Stimulated activated CD8-positive, alpha-beta memory T cell treated with anti-CD3 and anti-CD28 coated beads, Interleukin-7, amount 100 ng/mL, for 48 hours (primary cell): ENCODE data around the gene VSTM1.
"Not testable (repeated sequence)": the region's sequence is repeated elsewhere in the genome, so short reads cannot be mapped to it uniquely, and the experiment has no call there.

Experiments
- DNase-seq, 2 donors: peaks; one replicate each; pipeline ENCODE4 v3.0.0-alpha.2; 2020; ENCODE audit warnings: low read depth in 1 of 2; ENCODE audit errors: extremely low read depth in 1 of 2

Gene VSTM1

GRCh38 chr19:54074851-54075250, 11.2 kb upstream of the VSTM1 start:
- no peak for DNase-seq

GRCh38 chr19:54073829-54074228, 10.1 kb upstream of the VSTM1 start:
- DNase-seq, result no peak

GRCh38 chr19:54069470-54069869, 5.8 kb upstream of the VSTM1 start:
- DNase-seq, result no peak

- DNase-seq, result no peak
These were observed 1.1 kb downstream of the VSTM1 start for GRCh38 chr19:54062643-54063042.

- DNase-seq, result no peak
These were observed 16.1 kb downstream of the VSTM1 start for GRCh38 chr19:54047616-54048015.

- DNase-seq, result no peak
These were observed 17.9 kb downstream of the VSTM1 start for GRCh38 chr19:54045771-54046170.

- no peak for DNase-seq
These were observed 20.7 kb downstream of the VSTM1 start for GRCh38 chr19:54042989-54043388.

GRCh38 chr19:54041969-54042606, 21.6 kb downstream of the VSTM1 start:
- DNase-seq, result no peak

- DNase-seq, result no peak
These were observed 23.7 kb downstream of the VSTM1 start for GRCh38 chr19:54040003-54040402.

GRCh38 chr19:54036542-54036941, 27.2 kb downstream of the VSTM1 start:
- not testable (repeated sequence) for DNase-seq

GRCh38 chr19:54035215-54036178, 28.2 kb downstream of the VSTM1 start:
- DNase-seq, result no peak

GRCh38 chr19:54030895-54031586, 32.7 kb downstream of the VSTM1 start:
- no peak for DNase-seq

GRCh38 chr19:54029930-54030490, 33.7 kb downstream of the VSTM1 start:
- DNase-seq, result peak; percentile 6 to 16

- DNase-seq, result no peak
These were observed 34.4 kb downstream of the VSTM1 start for GRCh38 chr19:54029301-54029700.

GRCh38 chr19:54026656-54027055, 37.0 kb downstream of the VSTM1 start:
- DNase-seq, result no peak

GRCh38 chr19:54024660-54025059, 39.0 kb downstream of the VSTM1 start:
- DNase-seq, result no peak

- DNase-seq, result no peak
These were observed 40.5 kb downstream of the VSTM1 start for GRCh38 chr19:54023191-54023590.

GRCh38 chr19:54021932-54022331, 41.8 kb downstream of the VSTM1 start:
- DNase-seq, result no peak

GRCh38 chr19:54021363-54021762, 42.3 kb downstream of the VSTM1 start:
- no peak for DNase-seq

- no peak for DNase-seq
These were observed 46.4 kb downstream of the VSTM1 start for GRCh38 chr19:54017261-54017660.

- DNase-seq, result no peak
These were observed 48.7 kb downstream of the VSTM1 start for GRCh38 chr19:54014920-54015560.
